Activated T-cell treated with anti-CD3 and anti-CD28 coated beads for 1 hour (primary cell): ENCODE data around the gene ZFHX3.

Experiments used
- DNase-seq: peaks from one replicate; pipeline ENCODE4 v3.0.0-alpha.2; 2020; ENCODE audit warnings: low read depth

Gene ZFHX3

DNA sequence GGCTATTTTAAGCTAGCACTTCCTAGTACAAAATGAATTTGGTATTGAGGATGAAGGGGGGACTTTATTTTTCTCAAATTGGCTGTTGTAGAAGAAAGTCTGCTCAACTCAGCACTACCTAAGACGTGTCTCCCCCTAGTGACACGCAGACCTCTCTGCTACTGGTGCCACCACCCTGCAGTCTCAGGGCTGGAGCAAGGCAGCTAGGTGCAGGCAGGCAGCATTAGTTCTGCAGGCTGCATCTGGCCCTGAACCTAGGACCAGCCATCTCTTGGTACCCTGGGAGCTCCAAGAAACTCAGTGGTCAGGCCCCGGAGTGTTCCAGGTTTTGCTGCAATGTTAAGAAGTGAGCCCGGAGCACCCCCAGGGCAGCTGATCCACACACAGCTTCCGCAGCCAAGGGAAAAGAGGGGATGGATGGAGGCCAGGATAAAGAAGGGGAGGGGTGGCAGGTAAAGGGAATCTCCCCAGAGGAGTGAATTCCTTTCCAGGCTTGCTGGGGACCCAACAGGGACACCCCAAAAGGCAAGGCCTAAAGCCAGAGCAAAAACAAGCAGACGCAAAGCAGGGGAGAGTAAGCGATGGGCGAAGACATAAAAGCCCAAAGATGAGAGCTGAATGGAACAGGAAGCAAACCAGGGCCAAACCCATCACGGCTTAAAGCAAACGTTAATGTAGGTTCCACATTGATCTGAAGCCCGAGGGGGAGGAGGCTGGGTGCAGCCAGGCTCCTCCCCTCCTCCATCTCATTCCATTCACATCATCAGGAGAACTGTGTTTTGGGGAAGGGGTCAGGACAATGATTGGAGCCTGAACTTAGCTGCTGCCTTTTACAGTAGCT lies 200.5 kb downstream of the ZFHX3 start:
- DNase-seq = no peak

- DNase-seq = no peak
These were observed 201.3 kb downstream of the ZFHX3 start for GRCh38 chr16:72846594-72846993.

DNA sequence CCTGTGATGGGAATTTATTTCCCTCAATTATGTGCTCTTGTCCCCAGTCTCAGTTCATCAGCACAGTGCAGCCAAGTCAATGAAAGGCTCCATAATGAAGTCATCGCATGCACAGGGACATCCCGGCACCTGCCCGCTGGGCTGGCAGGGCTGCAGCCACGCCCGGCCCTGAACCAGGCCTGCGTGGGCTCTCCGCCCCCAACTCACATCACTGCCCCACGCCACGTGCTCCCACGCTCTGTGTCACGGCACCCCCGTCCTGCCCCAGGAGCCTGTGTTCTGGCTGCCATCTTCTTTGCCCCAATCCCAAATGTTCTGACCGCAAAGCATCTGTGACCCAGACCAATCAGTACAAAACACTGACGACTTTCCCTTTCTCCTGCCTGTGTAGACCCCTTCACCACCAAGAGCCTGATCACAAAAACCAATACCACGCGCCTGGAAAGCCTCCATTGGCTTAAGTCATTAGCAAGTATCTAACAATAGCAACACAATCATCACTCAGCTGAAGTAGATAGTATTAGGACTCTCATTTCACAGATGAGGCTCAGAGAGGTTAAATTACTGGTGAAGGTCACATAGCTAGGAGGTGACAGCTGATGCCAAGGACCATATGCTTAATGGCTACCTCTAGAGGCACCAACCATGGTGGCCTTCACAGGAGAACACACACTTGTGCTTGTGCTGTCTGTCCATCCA lies 202.5 kb downstream of the ZFHX3 start:
- no peak for DNase-seq

DNA sequence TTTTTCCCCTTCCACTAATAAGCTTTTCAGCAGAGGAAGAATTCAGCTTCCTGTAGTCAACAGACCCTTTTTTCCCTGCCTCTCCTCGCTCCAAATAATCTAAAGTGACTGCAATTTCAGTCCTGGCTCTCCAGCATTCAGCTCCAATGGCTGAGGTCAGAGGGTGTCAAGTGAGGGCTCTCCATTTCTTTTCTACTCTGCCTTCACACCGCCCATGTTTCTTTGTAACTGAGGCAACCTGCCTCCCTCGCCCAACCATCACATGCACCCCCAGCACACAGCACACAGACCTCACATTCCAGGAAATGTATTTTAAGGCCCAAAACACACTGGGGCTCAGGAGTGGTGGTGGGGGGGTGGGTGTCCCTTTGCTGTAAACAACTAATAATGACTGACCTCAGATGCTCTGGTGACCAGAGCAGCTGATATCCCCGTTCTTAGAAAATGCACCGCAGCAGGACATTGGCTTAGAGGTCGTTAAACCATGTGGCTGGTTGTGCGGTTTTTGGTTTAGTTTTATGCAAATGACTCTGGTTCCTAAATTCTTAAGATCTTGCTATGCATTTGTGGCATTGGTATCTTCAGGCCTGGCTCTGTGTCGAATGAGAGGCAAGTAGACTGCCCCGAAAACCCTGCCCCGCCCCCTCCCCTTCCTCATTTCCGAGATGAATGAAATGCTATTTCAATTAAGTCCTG lies 203.6 kb downstream of the ZFHX3 start:
- DNase-seq = no peak

GRCh38 chr16:72841506-72841905 lies 206.4 kb downstream of the ZFHX3 start:
- DNase-seq = no peak

DNA sequence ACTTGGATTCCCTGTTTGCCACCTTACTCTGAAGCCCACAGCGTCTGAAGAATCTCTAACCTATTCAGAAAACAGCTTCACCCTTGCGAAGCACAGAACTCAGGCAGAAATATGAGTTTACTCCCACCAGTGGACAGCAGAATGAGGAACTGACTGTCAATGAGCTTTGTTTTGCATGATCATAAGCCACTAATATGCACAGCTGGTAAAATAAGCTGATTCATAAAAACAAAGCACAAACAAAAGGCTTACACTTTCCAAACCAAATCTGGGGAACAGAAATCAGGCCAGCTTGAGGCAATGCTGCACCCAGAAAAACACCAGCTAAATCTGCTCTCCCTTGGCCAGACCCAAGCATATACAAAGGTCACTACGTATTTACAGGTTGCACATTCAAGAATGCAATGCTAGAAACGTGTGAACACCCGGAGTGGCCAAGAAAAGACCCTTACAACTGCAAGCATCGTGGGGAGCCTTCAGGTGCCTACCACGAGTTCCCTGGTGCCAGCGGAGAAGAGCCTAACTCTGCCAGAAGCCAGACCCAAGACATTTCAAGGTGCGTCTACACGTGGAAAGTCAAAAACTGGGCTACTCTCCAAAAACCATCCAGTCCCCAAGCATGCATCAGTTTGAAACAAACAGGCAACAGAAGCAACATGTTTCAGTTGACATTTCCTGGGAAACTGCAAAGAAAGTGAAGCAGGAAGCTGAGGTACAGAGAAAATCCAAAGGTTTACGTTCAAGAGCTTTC lies 207.1 kb downstream of the ZFHX3 start:
- no peak for DNase-seq

- no peak for DNase-seq
These were observed 209.0 kb downstream of the ZFHX3 start for GRCh38 chr16:72838951-72839350.

- DNase-seq = no peak
These were observed 209.4 kb downstream of the ZFHX3 start for GRCh38 chr16:72838586-72838910.

DNA sequence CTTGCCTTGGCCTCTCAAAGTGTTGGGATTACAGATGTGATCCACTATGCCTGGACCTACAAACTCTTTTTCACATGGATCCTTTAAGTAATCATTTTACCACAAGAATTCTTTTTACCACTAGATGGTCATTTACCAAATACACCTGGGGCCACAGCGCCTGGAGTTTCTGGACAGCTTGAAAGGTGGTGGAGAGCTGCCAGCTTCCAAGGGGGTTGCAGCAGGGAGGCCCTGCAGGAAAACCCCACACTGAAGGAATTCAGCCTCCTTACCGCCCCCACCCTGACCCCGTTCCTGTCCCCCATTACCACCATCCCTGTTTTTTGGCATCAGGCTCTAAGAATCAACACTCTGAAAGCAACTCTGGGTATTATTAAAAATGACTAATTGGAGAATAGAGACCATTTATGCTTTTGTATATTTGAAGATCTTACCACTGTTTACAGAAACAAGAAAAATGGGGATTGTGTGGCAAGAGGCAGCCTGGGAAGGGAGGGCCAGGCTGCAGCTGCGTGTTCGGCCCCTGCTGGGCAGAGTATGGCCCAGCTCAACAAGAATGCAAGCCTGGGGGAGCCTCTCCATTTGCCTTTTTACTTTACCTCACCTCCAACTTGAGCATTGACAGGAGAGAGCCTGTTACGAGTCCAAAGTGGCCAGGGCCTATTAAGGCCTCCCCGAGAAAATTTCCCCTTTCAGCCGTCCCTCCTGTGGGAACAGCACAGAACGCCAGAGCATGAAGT lies 209.9 kb downstream of the ZFHX3 start:
- DNase-seq = no peak

GRCh38 chr16:72836985-72837384 lies 210.9 kb downstream of the ZFHX3 start:
- DNase-seq = no peak

DNA sequence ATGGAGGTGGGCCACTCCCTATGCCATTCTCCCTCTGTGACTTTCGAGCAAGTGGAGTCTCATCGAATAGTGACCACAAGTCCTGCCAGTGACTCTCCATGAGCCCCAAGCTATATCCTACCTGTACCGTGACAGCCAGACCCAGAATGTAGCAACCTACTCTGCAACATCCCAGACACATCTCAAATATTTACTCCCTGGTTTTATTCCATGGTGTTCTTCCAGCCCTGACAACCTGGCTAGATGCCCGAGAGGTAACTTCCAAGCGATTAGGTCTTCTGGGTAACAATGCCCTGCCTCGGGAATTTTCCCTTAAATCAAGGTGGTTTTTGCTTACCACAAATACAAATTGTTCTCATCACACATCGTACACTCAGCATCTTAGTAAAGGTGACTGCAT lies 211.7 kb downstream of the ZFHX3 start:
- no peak for DNase-seq

DNA sequence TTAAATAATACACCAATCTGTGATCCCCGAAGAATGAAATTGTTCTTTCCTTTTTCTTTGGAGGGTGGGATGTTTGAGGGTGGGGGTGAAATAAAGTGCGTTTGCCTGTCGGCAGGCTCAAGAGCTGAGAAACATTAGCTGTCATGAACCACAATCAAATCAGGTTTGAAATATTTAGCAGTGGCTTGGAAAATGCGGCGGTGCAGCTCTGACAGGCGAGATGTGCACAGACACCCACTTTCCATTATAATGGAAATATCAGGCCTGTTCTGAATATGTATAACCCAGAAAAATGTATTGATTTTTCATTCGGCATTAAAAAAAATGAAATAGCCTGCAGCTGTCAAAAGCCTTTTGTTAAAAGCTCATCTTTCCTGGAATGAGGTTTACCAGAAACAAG lies 212.8 kb downstream of the ZFHX3 start:
- no peak for DNase-seq

- no peak for DNase-seq
These were observed 213.4 kb downstream of the ZFHX3 start for GRCh38 chr16:72834499-72834898.

DNA sequence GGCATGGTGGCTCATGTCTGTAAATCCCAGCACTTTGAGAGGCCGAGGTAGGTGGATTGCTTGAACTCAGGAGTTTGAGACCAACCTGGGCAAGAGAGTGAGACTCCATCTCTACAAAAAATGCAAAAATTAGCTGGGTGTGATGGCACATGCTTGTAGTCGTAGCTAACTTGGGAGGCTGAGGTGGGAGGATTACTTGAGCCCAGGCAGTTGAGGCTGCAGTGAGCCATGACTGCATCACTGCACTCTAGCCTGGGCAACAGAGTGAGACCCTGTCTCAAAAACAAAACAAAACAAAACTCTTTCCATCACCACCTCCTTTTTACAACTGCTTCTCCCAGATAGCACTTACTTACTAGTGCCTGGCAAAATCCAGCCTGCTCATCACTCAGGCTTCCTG lies 214.0 kb downstream of the ZFHX3 start:
- no peak for DNase-seq

GRCh38 chr16:72833482-72833881 lies 214.4 kb downstream of the ZFHX3 start:
- no peak for DNase-seq

- peak; percentile 53 for DNase-seq
These were observed 215.2 kb downstream of the ZFHX3 start for GRCh38 chr16:72832621-72833248.

DNA sequence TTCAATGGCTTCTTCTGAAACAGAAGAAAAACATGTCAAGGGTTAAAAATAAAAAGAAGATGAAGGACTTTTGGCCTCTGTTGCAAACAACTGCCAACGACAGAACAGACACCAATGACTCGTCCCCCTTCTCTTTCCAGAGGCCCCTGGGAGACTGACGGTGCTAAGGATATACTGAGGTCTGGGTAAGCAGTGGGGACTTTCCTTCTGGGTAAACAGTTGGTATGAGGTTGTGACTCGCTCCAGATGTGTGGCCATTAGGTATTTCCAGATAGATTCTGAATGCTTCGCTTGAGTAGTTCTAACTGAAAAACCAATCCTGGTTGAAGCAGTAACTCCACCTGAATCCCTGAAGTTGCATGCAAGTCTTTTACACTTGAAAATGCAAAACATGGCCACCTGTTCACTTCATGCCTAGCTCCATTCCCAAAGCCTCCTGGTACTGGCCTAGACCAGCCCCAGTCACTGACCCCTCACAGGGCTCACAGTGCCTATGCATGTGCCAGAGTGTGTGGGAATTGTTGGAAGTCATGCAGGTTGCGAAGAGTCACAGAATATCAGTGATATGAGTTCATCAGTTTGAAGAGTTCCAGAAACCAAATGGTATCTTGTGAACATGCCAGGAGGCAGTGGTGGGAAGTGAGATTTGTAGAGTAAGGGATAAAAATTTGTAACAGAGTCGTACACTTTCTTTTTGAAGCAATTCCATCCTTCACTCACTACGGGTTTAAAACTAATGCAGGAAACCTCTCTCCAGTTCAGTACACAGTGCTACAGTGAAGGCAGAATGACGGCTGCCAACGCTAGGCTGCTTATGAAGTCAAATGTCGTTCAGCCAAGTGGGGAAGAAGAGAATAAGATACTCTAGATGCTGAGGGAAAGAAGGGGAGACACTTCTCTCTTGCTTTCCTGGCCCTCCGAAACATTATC lies 217.8 kb downstream of the ZFHX3 start:
- no peak for DNase-seq

- DNase-seq = no peak
These were observed 220.1 kb downstream of the ZFHX3 start for GRCh38 chr16:72827866-72828265.

- DNase-seq = no peak
These were observed 221.9 kb downstream of the ZFHX3 start for GRCh38 chr16:72825912-72826621.
